Measurements from ENCODE around the gene ASB9. TPM values are rescaled to one million over a fixed set of nuclear protein-coding genes. Genes with fewer than 3 reads are reported as not detected.
A peak's percentile ranks its signal among the peaks of the same experiment; 100 is the strongest.
"Not testable (repeated sequence)": the region's sequence is repeated elsewhere in the genome, so short reads cannot be mapped to it uniquely, and the experiment has no call there.

The ASB9 gene, protein sequence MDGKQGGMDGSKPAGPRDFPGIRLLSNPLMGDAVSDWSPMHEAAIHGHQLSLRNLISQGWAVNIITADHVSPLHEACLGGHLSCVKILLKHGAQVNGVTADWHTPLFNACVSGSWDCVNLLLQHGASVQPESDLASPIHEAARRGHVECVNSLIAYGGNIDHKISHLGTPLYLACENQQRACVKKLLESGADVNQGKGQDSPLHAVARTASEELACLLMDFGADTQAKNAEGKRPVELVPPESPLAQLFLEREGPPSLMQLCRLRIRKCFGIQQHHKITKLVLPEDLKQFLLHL
- polyA plus RNA-seq (2012; ENCODE audit: insufficient read depth, insufficient read length): not detected

DNA sequence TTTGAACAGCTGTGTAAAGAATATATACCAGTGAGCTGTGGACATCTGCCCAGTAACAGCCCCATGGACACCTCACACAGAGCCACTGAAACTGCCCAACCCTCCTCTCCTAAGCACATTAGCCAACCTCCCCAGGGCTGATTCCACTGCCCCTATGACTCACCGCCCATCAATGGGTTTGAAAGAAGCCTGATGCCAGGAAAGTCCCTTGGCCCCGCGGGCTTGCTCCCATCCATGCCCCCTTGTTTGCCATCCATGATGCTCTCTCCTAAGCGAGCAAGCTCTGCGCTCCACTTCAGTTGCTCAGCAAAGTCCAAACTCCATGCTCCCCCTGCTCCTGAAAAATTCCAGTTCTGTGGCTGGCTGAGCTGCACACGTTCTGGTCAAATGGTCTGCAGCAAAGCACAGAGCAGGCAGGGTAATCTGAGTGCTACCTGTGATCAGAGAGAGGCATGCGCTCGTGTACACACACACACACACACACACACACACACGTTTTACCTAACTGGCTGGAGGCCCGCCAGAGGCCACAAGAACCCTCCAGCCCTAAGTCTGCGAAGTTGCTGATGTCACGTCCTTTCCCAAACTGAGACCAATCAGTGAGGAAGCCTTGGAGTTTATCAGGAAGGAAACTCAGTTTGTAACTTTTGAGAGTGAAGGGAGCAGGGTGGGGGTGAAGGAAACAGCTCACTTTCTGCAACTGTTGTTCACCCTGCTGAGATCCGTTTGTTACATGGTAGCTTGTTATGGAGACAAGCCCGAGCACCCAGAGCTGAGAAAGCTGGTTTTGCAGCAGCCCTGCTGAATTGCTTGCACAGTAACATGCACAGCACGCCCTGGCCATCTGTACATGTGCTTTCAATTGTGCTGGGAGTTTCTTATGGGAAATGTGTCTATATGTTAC, at the start of gene ASB9:
Gene ASB9, minus strand, starts transcription at position 466 of the 904 bp plus-strand sequence. Its CDS starts 209 bp downstream, at position 257.
- peak; percentile 11 for DNase-seq (ENCODE audit: low read depth, low spot score)
- no peak within 1 kb of the TSS for H3K4me3 ChIP-seq (ENCODE audit: low read length)

DNA sequence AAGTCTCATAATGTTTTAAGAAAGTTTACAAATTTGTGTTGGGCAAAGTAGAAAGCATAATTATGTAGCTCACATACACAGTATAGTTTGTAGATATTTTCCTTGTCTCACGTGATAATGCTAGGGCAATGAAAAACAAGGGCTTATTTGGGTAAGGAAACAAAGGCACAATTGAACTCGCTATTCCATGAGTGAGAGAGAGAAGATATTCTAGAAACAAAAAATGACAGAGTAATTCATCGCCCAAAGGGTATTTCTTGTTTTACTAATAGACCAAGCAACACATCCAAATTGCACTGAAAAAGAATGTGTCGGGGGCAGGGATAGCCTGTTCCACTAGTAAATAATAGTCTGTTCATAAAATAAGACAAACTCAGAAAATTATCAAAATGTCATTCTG, 49.2 kb upstream of the ASB9 start:
- no peak for DNase-seq (ENCODE audit: low read depth, low spot score)
- no peak overlapping the region for H3K4me3 ChIP-seq (ENCODE audit: low read length)

DNA sequence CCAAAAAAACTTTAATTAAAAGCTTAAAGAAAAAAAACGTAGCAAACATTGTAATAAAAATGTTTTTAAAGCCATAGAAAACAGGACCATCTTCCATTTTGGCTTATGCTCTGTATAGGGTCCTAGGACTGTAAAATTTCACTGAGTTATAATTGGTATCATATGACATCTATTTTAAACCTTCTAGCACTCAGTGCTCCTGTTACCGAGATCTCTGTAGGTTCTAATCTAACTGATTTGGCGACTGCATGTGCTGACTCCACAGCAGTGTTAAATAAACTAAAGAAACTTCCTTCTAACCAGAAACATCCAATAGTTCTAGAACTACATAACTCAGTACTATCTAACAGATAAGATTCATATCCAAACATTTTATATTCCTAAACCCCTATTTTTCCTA, 45.6 kb upstream of the ASB9 start, which contains the start of gene ASB11:
Gene ASB11, minus strand, starts transcription at position 132 of the 400 bp plus-strand sequence. Its CDS starts 35 bp downstream, at position 97.
- DNase-seq (ENCODE audit: low read depth, low spot score): no peak
- H3K4me3 ChIP-seq (ENCODE audit: low read length): no peak within 1 kb of the TSS

DNA sequence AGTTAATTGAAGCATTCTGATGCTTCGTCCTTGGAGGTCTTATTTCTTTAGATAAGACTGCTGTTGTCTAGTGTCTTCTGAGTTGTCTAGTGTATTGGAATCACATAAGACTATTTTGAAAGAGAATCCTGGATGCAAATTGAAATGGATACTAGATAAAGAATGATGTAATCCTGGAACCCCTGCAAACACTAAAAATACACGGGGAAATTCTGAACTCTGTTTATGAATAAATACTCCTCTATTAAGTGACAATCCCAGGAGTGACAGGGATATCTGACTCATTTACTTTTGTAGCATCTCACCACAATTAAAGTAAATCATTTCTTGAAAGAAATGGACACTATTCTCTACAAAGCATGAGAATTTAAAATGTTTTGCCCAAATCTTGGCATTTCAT, 44.6 kb upstream of the ASB9 start:
- DNase-seq (ENCODE audit: low read depth, low spot score): no peak
- no peak overlapping the region for H3K4me3 ChIP-seq (ENCODE audit: low read length)

DNA sequence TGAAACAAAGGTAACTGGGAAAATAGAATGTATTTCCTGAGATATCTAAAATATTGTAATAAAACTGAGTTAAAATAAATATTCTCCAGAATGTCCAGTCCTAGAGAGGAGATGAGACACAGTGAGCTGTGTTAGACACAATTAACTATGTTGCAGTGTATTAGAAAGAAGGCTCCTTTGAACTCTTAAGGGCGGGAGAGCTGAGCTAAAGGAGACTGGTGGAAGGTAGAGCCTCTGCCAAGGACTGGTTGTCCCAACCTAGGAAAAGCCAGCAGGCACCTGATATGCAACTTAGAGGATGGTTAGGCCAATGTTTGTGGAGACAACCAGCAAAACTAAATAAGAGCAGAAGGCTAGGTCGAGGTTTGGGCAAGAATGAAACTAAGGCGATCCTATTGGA, 41.2 kb upstream of the ASB9 start:
- no peak overlapping the region for H3K4me3 ChIP-seq (ENCODE audit: low read length)
- DNase-seq (ENCODE audit: low read depth, low spot score): no peak

DNA sequence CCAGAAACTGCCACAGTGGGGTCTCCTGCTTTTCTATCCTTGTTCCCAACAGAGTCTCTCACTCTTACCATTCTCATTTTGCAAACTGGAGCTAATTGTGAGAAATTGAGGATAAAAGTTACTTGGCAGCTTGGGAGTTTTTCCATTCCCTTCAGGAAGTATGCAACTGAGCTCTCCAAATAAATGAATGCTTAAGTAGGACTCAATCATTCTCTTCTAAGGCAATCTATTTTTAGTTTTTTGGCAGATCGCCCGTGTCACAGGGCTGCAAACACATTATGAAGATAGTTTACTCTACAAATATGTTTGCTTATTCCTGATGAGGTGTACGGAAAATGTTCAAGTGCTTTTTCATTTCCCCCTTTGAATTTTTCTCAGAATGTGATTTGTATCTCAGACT, 40.2 kb upstream of the ASB9 start:
- no peak for DNase-seq (ENCODE audit: low read depth, low spot score)
- no peak overlapping the region for H3K4me3 ChIP-seq (ENCODE audit: low read length)

DNA sequence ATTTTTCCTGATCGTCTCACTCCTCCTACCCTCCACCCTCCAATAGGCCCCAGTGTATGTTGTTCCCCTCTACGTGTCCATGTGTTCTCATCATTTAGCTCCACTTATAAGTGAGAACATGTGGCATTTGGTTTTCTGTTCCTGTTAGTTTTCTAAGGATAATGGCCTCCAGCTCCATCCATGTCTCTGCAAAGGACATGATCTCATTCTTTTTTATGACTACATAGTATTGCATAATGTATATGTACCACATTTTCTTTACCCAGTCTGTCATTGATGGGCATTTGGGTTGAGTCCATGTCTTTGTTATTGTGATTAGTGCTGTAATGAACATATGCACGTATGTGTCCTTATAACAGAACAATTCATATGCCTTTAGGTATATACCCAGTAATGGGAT, 36.0 kb upstream of the ASB9 start:
- H3K4me3 ChIP-seq (ENCODE audit: low read length); DNase-seq (ENCODE audit: low read depth, low spot score): not testable (repeated sequence)

DNA sequence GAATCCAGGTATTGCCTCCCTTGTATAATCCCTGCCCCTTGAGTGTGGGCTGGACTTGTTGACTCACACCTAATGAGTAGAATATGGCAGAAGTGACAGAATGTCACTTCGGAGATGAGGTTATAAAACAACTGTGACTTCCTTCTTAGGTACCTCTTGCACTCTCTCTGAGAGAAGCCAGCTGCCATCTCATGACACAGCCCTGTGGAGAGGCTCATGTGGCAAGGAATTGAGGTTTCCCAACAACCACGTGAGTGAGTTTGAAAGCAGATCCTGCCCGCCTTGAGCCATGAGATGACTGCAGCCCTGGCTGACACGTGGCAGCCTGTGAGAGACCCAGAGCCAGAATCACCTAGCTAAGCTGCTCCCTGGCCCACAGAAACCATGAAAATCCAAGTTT, 32.0 kb upstream of the ASB9 start:
- peak; percentile 28 for DNase-seq (ENCODE audit: low read depth, low spot score)
- no peak overlapping the region for H3K4me3 ChIP-seq (ENCODE audit: low read length)

DNA sequence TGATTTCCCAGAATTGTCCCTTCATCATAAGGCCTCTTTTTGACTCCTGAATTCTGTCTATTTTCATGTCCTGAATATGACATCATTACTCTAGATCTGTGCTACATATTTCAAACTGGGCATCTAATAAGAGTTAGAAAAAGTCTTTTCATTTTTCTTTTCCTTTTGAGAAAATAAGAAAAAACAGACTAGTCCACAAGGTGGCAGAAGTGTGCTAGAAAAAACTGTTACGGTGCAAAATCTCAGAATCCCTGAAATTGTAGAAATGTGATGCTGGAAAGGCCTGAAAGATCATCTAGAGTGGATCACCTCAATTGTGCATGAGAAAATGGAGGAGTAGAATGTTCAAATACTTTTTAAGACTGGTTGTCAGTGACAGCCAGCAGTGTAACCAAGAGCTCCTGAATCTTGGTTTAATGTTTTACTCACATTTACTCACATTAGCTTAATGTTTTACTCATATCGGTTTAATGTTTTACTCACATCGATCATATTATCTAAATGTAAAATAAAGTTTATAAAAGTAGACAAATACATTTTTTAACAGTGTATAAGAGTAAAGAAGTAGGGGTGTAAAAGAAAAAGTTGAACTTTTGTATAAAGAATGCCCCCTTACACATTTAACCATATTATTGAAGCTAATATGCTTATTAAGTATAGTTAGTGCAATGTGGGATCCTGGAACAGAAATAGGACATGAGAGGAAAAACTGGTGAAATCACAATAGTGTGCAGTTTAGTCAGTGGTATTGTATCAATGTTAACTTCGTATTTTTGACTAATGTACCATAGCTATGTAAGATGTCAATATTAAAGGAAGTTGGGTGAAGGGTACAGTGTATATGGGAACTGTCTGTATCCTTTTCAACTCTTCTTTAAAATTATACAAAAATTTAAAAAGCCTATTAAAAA, 30.3 kb upstream of the ASB9 start:
- no peak overlapping the region for H3K4me3 ChIP-seq (ENCODE audit: low read length)
- no peak for DNase-seq (ENCODE audit: low read depth, low spot score)

DNA sequence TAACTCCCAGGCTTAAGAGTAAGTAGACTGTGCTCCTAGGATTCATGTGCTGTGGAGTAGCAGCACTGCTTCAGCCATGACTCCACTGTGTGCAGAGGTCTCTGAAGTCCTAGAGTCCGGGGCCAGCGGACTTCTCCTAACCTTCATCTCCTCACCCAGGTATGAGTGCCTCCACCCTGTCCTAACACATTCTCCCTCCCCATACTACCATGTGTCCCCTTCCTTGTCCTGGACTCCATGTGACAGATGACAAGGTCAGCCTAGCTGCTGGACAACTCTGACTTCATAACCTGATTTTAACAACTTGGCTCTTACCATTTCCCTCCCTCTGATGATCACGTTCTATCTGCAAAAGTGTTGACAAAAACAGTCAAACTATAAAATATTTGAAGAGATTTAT, 28.9 kb upstream of the ASB9 start:
- DNase-seq (ENCODE audit: low read depth, low spot score): no peak
- no peak overlapping the region for H3K4me3 ChIP-seq (ENCODE audit: low read length)

DNA sequence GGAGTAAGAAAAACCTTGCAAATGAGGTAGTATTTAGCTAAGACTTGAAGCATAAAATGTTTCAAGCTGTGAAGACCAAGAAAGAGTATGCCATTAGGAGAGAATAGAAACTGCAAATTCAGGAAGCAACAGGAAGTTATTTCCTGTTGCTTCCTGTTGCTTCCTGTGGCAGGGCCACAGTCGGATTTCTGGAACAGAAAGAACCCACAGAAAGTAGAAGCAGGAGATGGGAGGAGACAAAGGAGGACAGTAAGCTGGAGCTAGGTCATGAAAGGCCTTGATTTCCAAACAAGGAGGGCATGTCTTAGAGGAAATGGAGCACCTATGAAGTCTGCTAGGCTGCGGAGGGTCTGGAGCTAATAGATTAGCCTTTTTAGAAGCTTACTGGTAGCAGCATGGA, 28.3 kb upstream of the ASB9 start:
- H3K4me3 ChIP-seq (ENCODE audit: low read length): no peak overlapping the region
- no peak for DNase-seq (ENCODE audit: low read depth, low spot score)

DNA sequence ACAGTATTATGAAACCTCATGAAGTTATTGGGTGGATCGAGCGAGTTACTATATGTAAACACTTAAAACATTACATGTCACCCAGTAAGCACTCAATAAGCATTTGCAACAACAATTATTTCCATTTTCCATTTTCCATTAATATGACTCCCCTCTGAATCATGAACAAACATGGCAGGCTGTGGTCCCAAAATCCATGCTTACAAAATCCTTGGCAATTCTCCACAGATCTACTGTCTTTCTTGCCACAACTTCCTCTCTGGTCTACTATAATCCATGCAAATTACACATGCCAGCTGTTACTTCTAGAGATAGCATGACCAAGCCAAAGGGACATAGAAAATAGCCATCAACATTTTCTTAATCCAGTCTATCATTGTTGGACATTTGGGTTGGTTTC, 23.6 kb upstream of the ASB9 start:
- DNase-seq (ENCODE audit: low read depth, low spot score): no peak

DNA sequence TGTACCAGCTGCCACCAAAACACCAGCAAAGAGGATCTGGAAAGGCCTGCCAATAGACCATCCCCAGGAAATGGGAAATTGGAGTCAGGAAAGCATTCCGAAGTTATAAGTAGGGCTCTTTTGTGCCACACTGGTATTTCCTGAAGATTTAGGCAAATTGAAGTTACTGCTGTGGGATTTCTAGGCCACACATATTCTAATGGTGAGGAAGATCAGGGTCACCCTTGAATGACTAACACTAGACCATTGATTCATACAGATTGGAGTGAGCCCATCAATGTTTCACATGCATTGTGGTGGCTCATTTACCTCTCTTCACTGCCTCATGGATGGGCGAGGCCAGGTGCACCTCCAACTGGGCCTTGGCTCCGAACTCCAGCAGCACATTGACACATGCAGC, 23.0 kb upstream of the ASB9 start:
- no peak overlapping the region for H3K4me3 ChIP-seq (ENCODE audit: low read length)
- DNase-seq (ENCODE audit: low read depth, low spot score): no peak

More for the DNA sequence above, 23.6 kb upstream of the ASB9 start:
- H3K4me3 ChIP-seq (ENCODE audit: low read length): no peak overlapping the region

DNA sequence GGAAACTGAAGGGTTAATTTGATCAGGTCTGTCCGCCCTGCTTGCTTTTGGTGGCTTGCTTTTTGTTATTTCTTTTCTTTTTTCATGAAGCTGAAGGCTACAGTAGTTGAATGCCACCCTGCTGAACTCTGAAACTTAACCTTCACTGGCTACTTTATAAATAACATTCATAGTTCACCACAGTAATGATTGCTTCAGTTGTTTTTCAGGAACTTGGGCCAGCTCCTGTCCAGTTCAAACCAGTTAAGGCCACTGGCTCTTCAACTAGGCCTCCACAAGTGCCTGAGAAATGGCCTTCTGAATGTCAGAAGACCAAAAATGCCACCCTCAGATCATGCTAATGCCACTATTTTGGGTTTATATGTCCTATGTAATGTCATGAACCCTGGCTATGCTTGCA, 7.7 kb upstream of the ASB9 start:
- DNase-seq (ENCODE audit: low read depth, low spot score): no peak
- H3K4me3 ChIP-seq (ENCODE audit: low read length): no peak overlapping the region

DNA sequence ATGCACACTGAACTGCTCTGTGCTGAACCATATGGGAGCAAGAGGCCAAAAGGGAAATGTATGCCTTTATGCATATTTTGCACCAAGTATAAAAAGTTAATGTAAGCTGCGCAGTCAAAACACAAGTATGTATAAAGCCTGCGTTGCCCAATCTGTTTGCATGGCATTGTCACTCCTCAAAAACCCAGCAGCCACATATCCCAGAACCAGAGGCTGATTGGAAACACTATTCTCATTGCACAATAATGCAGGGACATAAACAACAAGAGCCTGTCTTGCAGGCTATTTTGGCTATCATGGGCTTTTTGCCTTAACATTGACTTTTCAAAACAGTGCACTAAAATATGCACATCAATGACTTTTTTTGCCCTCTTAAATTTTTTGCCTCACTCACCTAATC, 5.1 kb upstream of the ASB9 start:
- DNase-seq (ENCODE audit: low read depth, low spot score): no peak
- H3K4me3 ChIP-seq (ENCODE audit: low read length): no peak overlapping the region

DNA sequence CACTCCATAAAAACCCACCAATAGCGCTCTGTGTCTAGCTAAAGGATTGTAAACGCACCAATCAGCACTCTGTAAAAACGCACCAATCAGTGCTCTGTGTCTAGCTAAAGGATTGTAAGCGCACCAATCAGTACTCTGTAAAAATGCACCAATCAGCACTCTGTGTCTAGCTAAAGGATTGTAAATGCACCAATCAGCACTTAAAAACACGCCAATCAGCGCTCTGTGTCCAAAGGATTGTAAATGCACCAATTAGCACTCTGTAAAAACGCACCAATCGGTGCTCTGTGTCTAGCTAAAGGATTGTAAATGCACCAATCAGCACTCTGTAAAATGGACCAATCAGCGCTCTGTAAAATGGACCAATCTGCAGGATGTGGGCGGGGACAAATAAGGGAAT, 3.4 kb upstream of the ASB9 start:
- DNase-seq (ENCODE audit: low read depth, low spot score); H3K4me3 ChIP-seq (ENCODE audit: low read length): not testable (repeated sequence)

DNA sequence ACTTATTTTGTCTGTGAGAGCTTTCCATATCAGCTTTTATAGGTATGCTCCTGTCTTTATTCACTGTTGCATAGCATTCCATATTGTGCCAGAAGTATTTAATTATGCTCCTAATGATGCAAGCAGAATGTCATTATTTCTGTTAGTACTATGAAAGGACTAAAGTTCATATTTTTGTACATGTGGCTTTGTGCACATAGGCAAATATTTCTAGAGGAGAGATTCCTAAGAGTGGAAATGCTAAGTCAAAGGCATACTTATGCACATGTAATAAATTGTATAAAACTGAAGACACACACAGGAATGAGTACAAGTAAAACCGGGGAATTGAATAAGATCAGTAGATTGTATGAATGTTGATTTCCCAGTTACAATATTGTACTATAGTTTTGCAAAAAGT, 1.9 kb upstream of the ASB9 start:
- DNase-seq (ENCODE audit: low read depth, low spot score): no peak
- H3K4me3 ChIP-seq (ENCODE audit: low read length): no peak overlapping the region

DNA sequence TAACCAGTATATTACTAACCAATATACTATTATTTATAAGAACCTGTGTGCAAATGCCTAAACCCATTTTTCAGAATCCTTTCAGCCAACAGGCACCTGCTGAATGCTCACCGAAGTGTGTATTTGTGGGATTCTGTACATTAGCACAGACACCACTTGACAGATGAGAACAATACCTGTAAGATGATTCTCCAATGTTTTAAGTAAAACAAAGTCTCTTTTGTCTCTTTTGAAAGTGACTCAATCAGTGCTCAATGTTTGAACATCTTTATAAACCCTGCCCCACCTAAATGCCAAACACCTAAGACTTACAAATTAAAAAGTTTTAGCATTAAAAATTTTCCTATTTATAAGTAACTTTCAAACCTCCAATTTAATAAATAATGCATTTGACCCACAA, 763 bp downstream of the ASB9 start:
- no peak overlapping the region for H3K4me3 ChIP-seq (ENCODE audit: low read length)
- DNase-seq (ENCODE audit: low read depth, low spot score): no peak

DNA sequence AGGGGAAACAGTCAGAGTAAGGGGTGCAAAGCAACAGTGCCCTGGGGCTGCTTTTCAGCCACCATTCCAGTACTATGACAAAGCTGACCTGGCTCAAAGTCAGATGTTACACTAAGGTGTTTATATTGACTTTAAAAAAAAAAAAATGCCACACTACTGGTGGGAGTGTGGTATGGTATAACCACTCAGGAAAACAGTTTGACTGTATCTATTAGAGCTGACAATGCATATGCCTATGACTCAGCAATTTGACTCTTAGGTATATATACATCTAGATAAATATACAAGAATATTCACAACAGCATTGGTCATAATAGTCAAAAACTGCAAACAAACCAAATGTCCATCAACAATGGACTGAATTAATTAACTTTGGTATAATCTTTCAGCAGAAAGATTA, 15.0 kb downstream of the ASB9 start:
- no peak overlapping the region for H3K4me3 ChIP-seq (ENCODE audit: low read length)
- no peak for DNase-seq (ENCODE audit: low read depth, low spot score)

Measured in Jurkat, Clone E6-1 (cell line).